GM10266 (cell line): Measurements from ENCODE around the gene CACNA1I.

ENCODE experiments used
- DNase-seq: peaks from one replicate; pipeline ENCODE4 v3.0.0; 2012; ENCODE audit errors: extremely low spot score
- CTCF ChIP-seq: IDR thresholded peaks from 2 replicates; pipeline ENCODE4 v1.5.1; 2012; ENCODE audit warnings: mild to moderate bottlenecking, low read depth; ENCODE audit not compliant: control insufficient read depth, insufficient read depth; ENCODE audit errors: missing control alignments

CACNA1I gene

GRCh38 chr22:39665229-39665628 is 94.7 kb downstream of the CACNA1I start:
- DNase-seq, result no peak
- TF ChIP-seq CTCF, result no peak

- no peak for TF ChIP-seq CTCF
- DNase-seq, result no peak
These were observed 95.3 kb downstream of the CACNA1I start for GRCh38 chr22:39665661-39666431.

- no peak for DNase-seq
- no peak for TF ChIP-seq CTCF
These were observed 95.9 kb downstream of the CACNA1I start for GRCh38 chr22:39666495-39666894.

GRCh38 chr22:39666926-39667325 is 96.4 kb downstream of the CACNA1I start:
- no peak for TF ChIP-seq CTCF

GRCh38 chr22:39669432-39669831 is 98.9 kb downstream of the CACNA1I start:
- TF ChIP-seq CTCF, result no peak
- DNase-seq, result no peak

More at GRCh38 chr22:39666926-39667325, 96.4 kb downstream of the CACNA1I start:
- no peak for DNase-seq

- no peak for DNase-seq
- no peak for TF ChIP-seq CTCF
These were observed 101.4 kb downstream of the CACNA1I start for GRCh38 chr22:39671936-39672335.

- DNase-seq, result no peak
- no peak for TF ChIP-seq CTCF
These were observed 104.0 kb downstream of the CACNA1I start for GRCh38 chr22:39674536-39674935.
